CD14-positive monocyte (primary cell): ENCODE results near the gene RETREG2. TPM values are rescaled to one million over a fixed set of nuclear protein-coding genes. Genes with fewer than 3 reads are reported as not detected.

Source experiments
- DNase-seq, 3 donors: peaks; one replicate each; pipeline ENCODE4 v3.0.0-alpha.2; 2011 to 2022
- H2AFZ ChIP-seq: 2 replicates; pipeline ENCODE4 v1.6.0; 2012; ENCODE audit warnings: mild to moderate bottlenecking, low read depth, low read length, inconsistent platforms; ENCODE audit not compliant: insufficient read depth, poor library complexity, severe bottlenecking
- H3K27ac ChIP-seq, 2 donors: 1 replicate in 1 of 2; 2 replicates in 1 of 2; pipeline ENCODE4 v1.5.1; 2012 to 2013; ENCODE audit warnings: low read length in 2 of 2, control low read depth in 1 of 2, inconsistent platforms in 1 of 2, low read depth in 1 of 2, mild to moderate bottlenecking in 1 of 2
- H3K27me3 ChIP-seq, 2 donors: one replicate each; pipeline versions ENCODE4 v1.6.0 to v1.6.1; 2011 to 2013; ENCODE audit warnings: low read length in 2 of 2; ENCODE audit not compliant: control insufficient read depth in 2 of 2, insufficient read depth in 2 of 2
- H3K36me3 ChIP-seq, 2 donors: replicated peaks in 1 of 2; 1 replicate in 1 of 2; 2 replicates in 1 of 2; pipeline versions ENCODE4 v1.5.1 to v1.6.1; 2012 to 2013; ENCODE audit warnings: low read length in 2 of 2, control low read depth in 1 of 2, inconsistent platforms in 1 of 2, mild to moderate bottlenecking in 1 of 2; ENCODE audit not compliant: insufficient read depth in 2 of 2, control insufficient read depth in 1 of 2
- H3K4me1 ChIP-seq, 2 donors: 1 replicate in 1 of 2; 2 replicates in 1 of 2; pipeline versions ENCODE4 v1.5.1 to v1.6.1; 2012 to 2013; ENCODE audit warnings: low read length in 2 of 2, control low read depth in 1 of 2, inconsistent platforms in 1 of 2, mild to moderate bottlenecking in 1 of 2, moderate library complexity in 1 of 2; ENCODE audit not compliant: insufficient read depth in 2 of 2, control insufficient read depth in 1 of 2
- H3K4me2 ChIP-seq: replicated peaks from 2 replicates; pipeline ENCODE3; 2012; ENCODE audit warnings: low read length, moderate library complexity, mild to moderate bottlenecking; ENCODE audit not compliant: poor library complexity, severe bottlenecking; ENCODE audit errors: extremely low read depth
- H3K4me3 ChIP-seq, 3 experiments: fragments of 200-600 bp in 1 of 3; sonication (generic) in 1 of 3; replicated peaks in 1 of 3; 1 replicate in 2 of 3; 2 replicates in 1 of 3; pipeline ENCODE4 v1.5.1; 2011 to 2013; ENCODE audit warnings: low read length in 3 of 3, mild to moderate bottlenecking in 3 of 3, control low read depth in 2 of 3, low read depth in 2 of 3, inconsistent platforms in 1 of 3, moderate library complexity in 1 of 3
- H3K79me2 ChIP-seq: 2 replicates; pipeline ENCODE4 v1.6.0; 2012; ENCODE audit warnings: mild to moderate bottlenecking, control low read depth, inconsistent platforms, low read length, moderate library complexity; ENCODE audit not compliant: insufficient read depth
- H3K9ac ChIP-seq: 2 replicates; pipeline ENCODE4 v1.6.0; 2017; ENCODE audit warnings: low read length, mild to moderate bottlenecking; ENCODE audit not compliant: insufficient read depth, poor library complexity, severe bottlenecking
- H3K9me3 ChIP-seq, 2 donors: replicated peaks in 1 of 2; 1 replicate in 1 of 2; 2 replicates in 1 of 2; pipeline versions ENCODE4 v1.5.1 to v1.6.1; 2012 to 2013; ENCODE audit warnings: low read length in 2 of 2, control low read depth in 1 of 2; ENCODE audit not compliant: control insufficient read depth in 1 of 2, insufficient read depth in 1 of 2
- H4K20me1 ChIP-seq: 2 replicates; pipeline ENCODE4 v1.6.0; 2012; ENCODE audit warnings: mild to moderate bottlenecking, low read length, control low read depth, moderate library complexity; ENCODE audit not compliant: insufficient read depth
- H3K27ac Mint-ChIP-seq, 7 donors: one replicate each; pipeline ENCODE4 v1.8.0; 2020; ENCODE audit warnings: mild to moderate bottlenecking in 7 of 7, mixed read lengths in 7 of 7, moderate library complexity in 6 of 7, inconsistent platforms in 2 of 7
- H3K27me3 Mint-ChIP-seq, 3 donors: one replicate each; pipeline ENCODE4 v1.8.0; 2021 to 2022; ENCODE audit warnings: low read depth in 3 of 3, mild to moderate bottlenecking in 3 of 3, mixed read lengths in 3 of 3, moderate library complexity in 3 of 3, inconsistent platforms in 1 of 3
- H3K36me3 Mint-ChIP-seq, 2 donors: one replicate each; pipeline ENCODE4 v1.8.0; 2020; ENCODE audit warnings: mixed read lengths in 2 of 2, inconsistent platforms in 1 of 2, mild to moderate bottlenecking in 1 of 2
- H3K4me1 Mint-ChIP-seq: one replicate; pipeline ENCODE4 v1.8.0; 2020; ENCODE audit warnings: mild to moderate bottlenecking, mixed read lengths
- H3K4me3 Mint-ChIP-seq, 2 donors: one replicate each; pipeline ENCODE4 v1.8.0; 2020; ENCODE audit warnings: mild to moderate bottlenecking in 2 of 2, mixed read lengths in 2 of 2, moderate library complexity in 1 of 2
- H3K9me3 Mint-ChIP-seq, 7 donors: one replicate each; pipeline ENCODE4 v1.8.0; 2020 to 2022; ENCODE audit warnings: mixed read lengths in 7 of 7, mild to moderate bottlenecking in 6 of 7, moderate library complexity in 6 of 7, inconsistent platforms in 2 of 7
- CTCF ChIP-seq: fragments of 200-600 bp; IDR thresholded peaks from one replicate; pipeline ENCODE4 v1.8.0; 2022; ENCODE audit warnings: antibody characterized with exemption, mild to moderate bottlenecking
- WGBS: methylation state at CpG from one replicate; pipeline ENCODE4 v1.1.5; 2013; ENCODE audit warnings: missing lambda C conversion rate; ENCODE audit not compliant: insufficient coverage; 5-methylcytosine and 5-hydroxymethylcytosine counted together
- intact Hi-C, 2 donors: fragments of 100-400 bp; cut with micrococcal nuclease; formaldehyde crosslinking; loops; one replicate each; pipeline versions ENCODE4 v1.15.0 to v1.15.1; 2023
- polyA plus RNA-seq, 3 donors: library from polyadenylated mRNA; depleted of rRNA in 1 of 3; unstranded in 2 of 3; stranded (reverse) in 1 of 3; fragments of 300-500 nt in 2 of 3; fragments of >200 nt in 1 of 3; fragmentation: Illumina TruSeq in 2 of 3; gene quantifications; 1 replicate in 2 of 3; 2 replicates in 1 of 3; pipeline ENCODE4 v1.2.3, GENCODE V29; 2012 to 2021

The RETREG2 gene
- polyA plus RNA-seq, 3 donors: 37.7 to 60.9 (median 39.4) TPM

GRCh38 chr2:219171231-219171651 lies 6.8 kb upstream of the RETREG2 start:
- Mint-ChIP-seq H3K27me3 (peaks cover 0 to 4% (median 2%) of the 10 kb centered on the region in 3 donors), H3K4me3 (no peak overlapping the region), H3K4me1 (peaks cover 37% of the 10 kb centered on the region), H3K9me3 (no peaks in the 10 kb centered on the region), H3K36me3 (peaks cover 44 to 59% of the 10 kb centered on the region in 2 donors), H3K27ac (peak overlapping the region in 4 of 7 donors; percentile 48 to 84 (median 73))
- Histone ChIP-seq H3K27ac (peak overlapping the region; percentile 18 to 66), H3K4me1 (peaks cover 12 to 21% of the 10 kb centered on the region in 2 donors), H4K20me1 (peaks cover 48% of the 10 kb centered on the region), H3K36me3 (peaks cover 34 to 45% of the 10 kb centered on the region in 2 donors), H3K9ac (no peak overlapping the region), H2AFZ (no peak overlapping the region), H3K4me2 (no peak overlapping the region), H3K27me3 (no peaks in the 10 kb centered on the region), H3K9me3 (no peaks in the 10 kb centered on the region), H3K79me2 (peaks cover 25% of the 10 kb centered on the region), H3K4me3 (no peak overlapping the region)
- intact Hi-C loops: loop anchor here (2.0 to 10.0 kb wide), 2 partner anchors 40 to 434 kb away; no protein-coding TSS in a partner anchor
- TF ChIP-seq CTCF: peak; percentile 87
- DNase-seq: peak in 2 of 3 donors; percentile 33 to 54
- WGBS: 81% methylated on average over 5 of the region's 6 CpGs

GRCh38 chr2:219172231-219173154 lies 5.6 kb upstream of the RETREG2 start:
- H3K9me3 Mint-ChIP-seq: no peaks in the 10 kb centered on the region
- H3K4me1 ChIP-seq: peaks cover 18 to 32% of the 10 kb centered on the region in 2 donors
- H3K4me3 ChIP-seq: no peak overlapping the region
- peaks cover 34 to 45% of the 10 kb centered on the region in 2 donors for H3K36me3 ChIP-seq
- intact Hi-C loops: loop anchor here in 1 of 2 donors (10.0 kb wide), 1 partner anchor 432 kb away; no protein-coding TSS in a partner anchor
- H3K36me3 Mint-ChIP-seq: peaks cover 40 to 51% of the 10 kb centered on the region in 2 donors
- H3K4me3 Mint-ChIP-seq: no peak overlapping the region
- no peak overlapping the region for H3K4me2 ChIP-seq
- no peaks in the 10 kb centered on the region for H3K27me3 ChIP-seq
- H3K27ac ChIP-seq: peak overlapping the region in 1 of 2 donors; percentile 38
- H3K9ac ChIP-seq: no peak overlapping the region
- DNase-seq: no peak
- peaks cover 30% of the 10 kb centered on the region for H3K79me2 ChIP-seq
- 76% methylated on average over 8 of the region's 16 CpGs for WGBS
- H4K20me1 ChIP-seq: peaks cover 48% of the 10 kb centered on the region
- TF ChIP-seq CTCF: no peak
- peak overlapping the region in 3 of 7 donors; percentile 29 to 63 (median 58) for H3K27ac Mint-ChIP-seq
- no peaks in the 10 kb centered on the region for H3K9me3 ChIP-seq
- H3K4me1 Mint-ChIP-seq: peaks cover 41% of the 10 kb centered on the region
- peaks cover 0 to 4% (median 2%) of the 10 kb centered on the region in 3 donors for H3K27me3 Mint-ChIP-seq
- H2AFZ ChIP-seq: no peak overlapping the region
